Astrocyte (in vitro differentiated cells and primary cell): ENCODE data around the gene RPL13A. TPM values are rescaled to one million over a fixed set of nuclear protein-coding genes. Genes with fewer than 3 reads are reported as not detected.
A peak's percentile ranks its signal among the peaks of the same experiment; 100 is the strongest.

Source experiments
- DNase-seq: peaks from one replicate; pipeline ENCODE4 v3.0.0-alpha.2; 2010; ENCODE audit warnings: low read depth
- FAIRE-seq: peaks from 2 replicates; lab custom pipeline; 2011; peaks lifted over from hg19 to GRCh38; lab: Jason Lieb, UNC
- H2AFZ ChIP-seq: 2 replicates; pipeline ENCODE4 v1.6.0; 2012; ENCODE audit warnings: low read depth, low read length, inconsistent platforms
- H3K27ac ChIP-seq: 2 replicates; pipeline ENCODE4 v1.5.1; 2011; ENCODE audit warnings: low read depth, low read length, inconsistent platforms
- H3K27me3 ChIP-seq: 2 replicates; pipeline ENCODE4 v1.6.0; 2011; ENCODE audit warnings: low read length, inconsistent platforms; ENCODE audit not compliant: insufficient read depth
- H3K36me3 ChIP-seq: 2 replicates; pipeline ENCODE4 v1.5.1; 2011; ENCODE audit warnings: low read length, inconsistent platforms; ENCODE audit not compliant: insufficient read depth
- H3K4me1 ChIP-seq: 2 replicates; pipeline ENCODE4 v1.5.1; 2011; ENCODE audit warnings: low read length, inconsistent platforms; ENCODE audit not compliant: insufficient read depth
- H3K4me2 ChIP-seq: 2 replicates; pipeline ENCODE4 v1.6.0; 2012; ENCODE audit warnings: low read length, inconsistent platforms
- H3K4me3 ChIP-seq: 2 replicates; pipeline ENCODE4 v1.5.1; 2011; ENCODE audit warnings: low read depth, mild to moderate bottlenecking, low read length, inconsistent platforms; ENCODE audit not compliant: insufficient read depth
- H3K79me2 ChIP-seq: 2 replicates; pipeline ENCODE4 v1.6.0; 2012; ENCODE audit warnings: mild to moderate bottlenecking, low read length, inconsistent platforms; ENCODE audit not compliant: insufficient read depth
- H3K9ac ChIP-seq: 2 replicates; pipeline ENCODE4 v1.6.0; 2012; ENCODE audit warnings: mild to moderate bottlenecking, low read length, inconsistent platforms
- H3K9me3 ChIP-seq: 2 replicates; pipeline ENCODE4 v1.5.1; 2012; ENCODE audit warnings: low read depth, mild to moderate bottlenecking, low read length, inconsistent platforms; ENCODE audit not compliant: insufficient read depth
- H4K20me1 ChIP-seq: 2 replicates; pipeline ENCODE4 v1.6.0; 2012; ENCODE audit warnings: low read length, inconsistent platforms; ENCODE audit not compliant: insufficient read depth
- H3K27ac Mint-ChIP-seq: one replicate; pipeline ENCODE4 v1.8.0; 2021; ENCODE audit warnings: mild to moderate bottlenecking, mixed read lengths; ENCODE audit not compliant: unreplicated experiment
- H3K27me3 Mint-ChIP-seq: one replicate; pipeline ENCODE4 v1.8.0; 2021; ENCODE audit warnings: low read depth, mixed read lengths; ENCODE audit not compliant: unreplicated experiment
- H3K36me3 Mint-ChIP-seq: one replicate; pipeline ENCODE4 v1.8.0; 2021; ENCODE audit warnings: low read depth, mixed read lengths; ENCODE audit not compliant: unreplicated experiment
- H3K4me1 Mint-ChIP-seq: one replicate; pipeline ENCODE4 v1.8.0; 2021; ENCODE audit warnings: low read depth, mixed read lengths; ENCODE audit not compliant: unreplicated experiment
- H3K4me3 Mint-ChIP-seq: one replicate; pipeline ENCODE4 v1.8.0; 2021; ENCODE audit warnings: mild to moderate bottlenecking, moderate library complexity, mixed read lengths; ENCODE audit not compliant: unreplicated experiment
- H3K9me3 Mint-ChIP-seq: one replicate; pipeline ENCODE4 v1.8.0; 2021; ENCODE audit warnings: mild to moderate bottlenecking, mixed read lengths; ENCODE audit not compliant: unreplicated experiment
- EZH2 ChIP-seq: IDR thresholded peaks from 2 replicates; pipeline ENCODE4 v1.6.1; 2012; ENCODE audit warnings: mild to moderate bottlenecking, low read length, inconsistent platforms; ENCODE audit not compliant: insufficient read depth
- total RNA-seq: library from RNA; stranded (reverse); gene quantifications from 2 replicates; pipeline ENCODE4 v1.2.1, GENCODE V29; 2021
- TF ChIP-seq, protein P1 (sequence below): IDR thresholded peaks from 2 replicates; pipeline ENCODE4 v1.5.1; 2011; ENCODE audit warnings: low read depth, mild to moderate bottlenecking, inconsistent platforms, low read length, moderate library complexity; ENCODE audit not compliant: insufficient read depth

RPL13A gene
- total RNA-seq, 1 donor from 2014 or later = 2,119 TPM

DNA sequence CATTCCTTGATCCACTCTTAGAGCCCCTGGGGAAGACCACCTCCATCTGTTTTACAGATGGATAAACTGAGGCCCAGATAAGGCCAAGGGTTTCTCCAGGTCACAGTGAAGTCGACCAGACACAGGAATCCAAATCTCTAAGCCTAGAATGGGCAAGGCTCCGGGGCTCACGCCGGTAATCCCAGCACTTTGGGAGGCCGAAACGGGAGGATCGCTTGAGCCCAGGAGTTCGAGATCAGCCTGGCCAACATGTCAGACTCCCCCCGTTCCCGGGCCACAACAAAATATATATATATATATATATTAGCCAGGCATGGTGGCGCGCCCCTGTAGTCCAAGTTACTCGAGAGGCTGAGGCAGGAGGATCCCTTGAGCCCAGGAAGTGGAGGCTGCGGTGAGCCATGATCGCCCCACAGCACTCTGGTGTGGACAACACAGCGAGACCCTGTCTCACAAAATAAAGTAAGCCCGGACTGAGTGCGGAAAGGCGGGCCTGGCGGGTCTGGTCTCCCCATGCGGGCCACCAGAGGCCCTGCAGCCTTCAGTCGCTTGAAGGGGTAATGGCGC is 615 bp upstream of the RPL13A start:
- Mint-ChIP-seq H3K4me1 (peaks cover 20% of the 10 kb centered on the region), H3K27me3 (no peaks in the 10 kb centered on the region), H3K36me3 (peaks cover 28% of the 10 kb centered on the region), H3K4me3 (peak overlapping the region; percentile 94), H3K27ac (peak overlapping the region; percentile 26), H3K9me3 (no peaks in the 10 kb centered on the region)
- Histone ChIP-seq H3K9ac (no peak overlapping the region), H3K36me3 (peaks cover 22% of the 10 kb centered on the region), H3K4me1 (peaks cover 14% of the 10 kb centered on the region), H3K4me2 (peak overlapping the region; percentile 55), H3K4me3 (no peak overlapping the region), H3K79me2 (peaks cover 38% of the 10 kb centered on the region), H3K9me3 (no peaks in the 10 kb centered on the region), H3K27ac (peak overlapping the region; percentile 49), H3K27me3 (no peaks in the 10 kb centered on the region), H2AFZ (peak overlapping the region; percentile 89), H4K20me1 (peaks cover 43% of the 10 kb centered on the region)
- DNase-seq (no peak), FAIRE-seq (no peak)
- no peak for TF ChIP-seq EZH2
- TF ChIP-seq, protein P1, sequence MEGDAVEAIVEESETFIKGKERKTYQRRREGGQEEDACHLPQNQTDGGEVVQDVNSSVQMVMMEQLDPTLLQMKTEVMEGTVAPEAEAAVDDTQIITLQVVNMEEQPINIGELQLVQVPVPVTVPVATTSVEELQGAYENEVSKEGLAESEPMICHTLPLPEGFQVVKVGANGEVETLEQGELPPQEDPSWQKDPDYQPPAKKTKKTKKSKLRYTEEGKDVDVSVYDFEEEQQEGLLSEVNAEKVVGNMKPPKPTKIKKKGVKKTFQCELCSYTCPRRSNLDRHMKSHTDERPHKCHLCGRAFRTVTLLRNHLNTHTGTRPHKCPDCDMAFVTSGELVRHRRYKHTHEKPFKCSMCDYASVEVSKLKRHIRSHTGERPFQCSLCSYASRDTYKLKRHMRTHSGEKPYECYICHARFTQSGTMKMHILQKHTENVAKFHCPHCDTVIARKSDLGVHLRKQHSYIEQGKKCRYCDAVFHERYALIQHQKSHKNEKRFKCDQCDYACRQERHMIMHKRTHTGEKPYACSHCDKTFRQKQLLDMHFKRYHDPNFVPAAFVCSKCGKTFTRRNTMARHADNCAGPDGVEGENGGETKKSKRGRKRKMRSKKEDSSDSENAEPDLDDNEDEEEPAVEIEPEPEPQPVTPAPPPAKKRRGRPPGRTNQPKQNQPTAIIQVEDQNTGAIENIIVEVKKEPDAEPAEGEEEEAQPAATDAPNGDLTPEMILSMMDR = no peak

DNA sequence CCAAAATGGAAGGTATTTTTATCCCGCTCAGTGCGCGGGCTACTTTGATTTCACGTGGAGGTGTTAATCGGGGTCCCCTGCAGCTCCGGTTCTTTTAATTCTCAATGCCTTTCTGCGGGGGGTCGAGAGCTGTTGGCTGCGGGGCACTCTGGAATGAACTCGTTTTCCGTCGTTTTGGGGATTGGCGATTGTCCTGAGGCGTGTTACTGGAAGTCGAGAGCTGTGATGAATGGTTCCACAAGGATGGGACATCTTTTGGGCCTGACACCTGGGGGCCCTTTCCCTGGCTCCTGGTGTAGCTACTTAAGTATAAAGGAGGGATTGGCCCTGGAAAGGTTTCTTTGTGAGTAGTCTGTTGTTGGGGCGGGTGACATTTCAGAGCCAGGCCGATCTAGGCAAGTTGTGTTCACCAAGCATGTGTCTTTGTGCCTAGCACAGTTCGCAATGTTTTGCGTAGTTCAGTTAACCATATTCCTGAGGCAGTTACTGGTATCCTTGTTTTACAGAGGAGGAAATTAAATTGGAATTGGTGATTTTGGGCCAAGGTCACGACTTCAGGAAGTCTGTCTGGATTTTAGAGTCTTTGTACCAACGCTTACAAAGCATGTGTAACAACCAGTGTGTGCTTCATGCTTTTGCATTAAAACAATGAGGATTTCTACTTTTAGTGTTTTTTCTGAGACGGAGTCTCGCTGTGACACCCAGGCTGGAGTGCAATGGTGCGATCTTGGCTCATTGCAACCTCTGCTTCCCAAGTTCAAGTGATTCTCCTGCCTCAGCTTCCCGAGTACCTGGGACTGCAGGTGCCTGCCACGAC is 846 bp downstream of the RPL13A start:
- peak overlapping the region; percentile 91 for H3K4me2 ChIP-seq
- TF ChIP-seq, protein P1 = no peak
- no peak for TF ChIP-seq EZH2
- Mint-ChIP-seq H3K36me3 (peaks cover 37% of the 10 kb centered on the region), H3K9me3 (no peaks in the 10 kb centered on the region), H3K27me3 (no peaks in the 10 kb centered on the region), H3K27ac (peak overlapping the region; percentile 92), H3K4me1 (peaks cover 25% of the 10 kb centered on the region), H3K4me3 (peak overlapping the region; percentile 94)
- no peak for FAIRE-seq
- peak overlapping the region; percentile 97 for H3K9ac ChIP-seq
- no peaks in the 10 kb centered on the region for H3K27me3 ChIP-seq
- no peak for DNase-seq
- peaks cover 55% of the 10 kb centered on the region for H4K20me1 ChIP-seq
- H3K9me3 ChIP-seq = no peaks in the 10 kb centered on the region
- peak overlapping the region; percentile 98 for H3K4me3 ChIP-seq
- no peak overlapping the region for H2AFZ ChIP-seq
- peak overlapping the region; percentile 81 for H3K27ac ChIP-seq
- peaks cover 14% of the 10 kb centered on the region for H3K4me1 ChIP-seq
- H3K36me3 ChIP-seq = peaks cover 36% of the 10 kb centered on the region
- peaks cover 38% of the 10 kb centered on the region for H3K79me2 ChIP-seq
